ENCODE results near the gene MTMR1.
A peak's percentile ranks its signal among the peaks of the same experiment; 100 is the strongest.

The MTMR1 gene

GRCh38 chrX:150805736-150806135, 112.5 kb downstream of the MTMR1 start:
- no peak for DNase-seq

GRCh38 chrX:150806827-150807226, 113.6 kb downstream of the MTMR1 start:
- no peak for DNase-seq

GRCh38 chrX:150813922-150814321, 120.7 kb downstream of the MTMR1 start:
- peak; percentile 51 for DNase-seq

All from suppressor macrophage treated with lipopolysaccharide for 4 hours (primary cell).